Measurements from ENCODE around the gene LRP8.

DNA sequence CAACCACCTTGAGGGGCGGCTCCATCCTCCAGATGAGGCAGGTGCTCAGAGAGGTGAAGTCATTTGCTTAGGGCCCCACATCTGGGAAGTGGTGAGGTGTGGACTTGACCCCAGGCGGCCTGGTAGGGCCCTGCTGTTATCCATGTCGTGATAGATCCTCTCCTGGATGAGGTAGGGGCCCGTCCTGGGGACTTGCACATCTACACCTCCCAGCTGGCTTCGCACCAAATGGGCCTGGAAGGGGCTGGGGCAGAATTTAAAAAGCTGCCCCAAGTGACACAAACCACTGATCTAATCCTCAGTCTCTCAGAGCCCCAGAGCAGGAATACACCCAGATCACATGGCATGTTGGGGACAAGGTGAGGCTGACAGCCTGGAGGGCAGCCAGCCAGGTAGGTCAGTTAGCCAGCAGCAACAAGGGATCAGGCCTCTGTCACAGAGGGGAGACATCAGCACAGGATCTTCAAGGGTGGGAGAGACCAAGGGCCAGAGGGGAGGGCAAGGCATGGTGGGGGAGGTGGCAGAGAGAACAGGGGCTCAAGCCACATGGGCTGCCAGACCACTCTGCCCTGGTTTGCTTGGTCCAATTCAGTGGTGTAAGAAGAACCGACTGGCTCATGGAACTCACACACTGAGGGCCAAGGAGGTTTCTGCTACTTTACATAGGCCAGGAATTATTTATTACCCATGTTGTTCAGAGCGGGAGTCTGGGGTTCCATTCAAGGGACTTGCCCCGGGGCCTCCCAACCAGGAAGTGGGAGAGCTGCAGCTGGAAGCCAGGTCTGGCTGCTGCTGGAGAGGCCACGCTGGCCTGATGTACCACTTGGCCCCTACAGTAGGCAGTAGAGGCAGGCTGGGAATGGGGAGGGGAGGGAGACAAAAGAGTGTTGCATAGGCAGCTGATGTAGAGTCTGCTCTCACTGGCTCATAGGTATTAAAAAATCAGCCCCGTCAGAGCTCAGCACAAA is 12.1 kb downstream of the LRP8 start:
- no peak for TF ChIP-seq SIN3A (IDR thresholded peaks at IDR 0.05; ENCODE audit: borderline replicate concordance, insufficient read depth, low read length)
- TF ChIP-seq POLR2AphosphoS5 (IDR thresholded peaks at IDR 0.05; ENCODE audit: low read depth, low read length) = no peak
- TF ChIP-seq REST (IDR thresholded peaks at IDR 0.05; ENCODE audit: insufficient read depth in 1 of 2, low read depth in 2 of 2, low read length in 2 of 2) = no peak
- TF ChIP-seq TAF1 (IDR thresholded peaks at IDR 0.05; ENCODE audit: borderline replicate concordance, insufficient read depth, low read length) = no peak
